A673 (cell line): ENCODE measurements around the gene ATP13A4. TPM values are rescaled to one million over a fixed set of nuclear protein-coding genes. Genes with fewer than 3 reads are reported as not detected.

Source experiments
- BruUV-seq: library from RNA; stranded (reverse); fragments of 400-500 nt; replicated peaks from 2 replicates; lab custom pipeline; 2021; lab: Mats Ljungman, UMichigan
- CTCF ChIA-PET: fragments of 300-600 bp; sonication (Branson Sonifier 250); formaldehyde crosslinking; loops from one replicate; lab custom pipeline; 2022; ENCODE audit warnings: antibody characterized with exemption; lab: Charles Lee
- POLR2A ChIA-PET: fragments of 300-600 bp; sonication (Branson Sonifier 250); formaldehyde crosslinking; loops from one replicate; lab custom pipeline; 2022; ENCODE audit warnings: antibody characterized with exemption; ENCODE audit not compliant: low non-redundant PET; lab: Charles Lee
- DNase-seq: peaks from one replicate; pipeline ENCODE4 v3.0.0-alpha.2; 2015; ENCODE audit warnings: low spot score
- H3K27ac ChIP-seq: fragments of 200-600 bp; sonication (generic); 2 replicates; pipeline ENCODE4 v1.5.1; 2016; ENCODE audit warnings: mixed run types, low read depth, mild to moderate bottlenecking, mixed read lengths, antibody characterized with exemption, low read length; ENCODE audit not compliant: poor library complexity, severe bottlenecking
- H3K27me3 ChIP-seq: fragments of 200-600 bp; sonication (generic); replicated peaks from 2 replicates; pipeline ENCODE4 v1.6.1; 2017; ENCODE audit warnings: mixed run types, low read depth, mild to moderate bottlenecking, mixed read lengths, antibody characterized with exemption, low read length; ENCODE audit not compliant: insufficient read depth, poor library complexity
- H3K36me3 ChIP-seq: fragments of 200-600 bp; sonication (generic); 2 replicates; pipeline ENCODE4 v1.6.1; 2016; ENCODE audit warnings: mixed run types, mild to moderate bottlenecking, mixed read lengths, antibody characterized with exemption, low read length; ENCODE audit not compliant: insufficient read depth, poor library complexity, severe bottlenecking
- H3K4me1 ChIP-seq: fragments of 200-600 bp; sonication (generic); 2 replicates; pipeline ENCODE4 v1.6.1; 2017; ENCODE audit warnings: mixed run types, mild to moderate bottlenecking, mixed read lengths, antibody characterized with exemption, low read length; ENCODE audit not compliant: insufficient read depth, poor library complexity, severe bottlenecking
- H3K4me3 ChIP-seq: fragments of 200-600 bp; sonication (generic); 2 replicates; pipeline ENCODE4 v1.5.1; 2016; ENCODE audit warnings: low read depth, mixed run types, mild to moderate bottlenecking, mixed read lengths, low read length; ENCODE audit not compliant: poor library complexity, severe bottlenecking
- H3K9me3 ChIP-seq: fragments of 200-600 bp; sonication (generic); 2 replicates; pipeline ENCODE4 v1.6.1; 2016; ENCODE audit warnings: mixed run types, low read depth, mild to moderate bottlenecking, mixed read lengths, antibody characterized with exemption, low read length; ENCODE audit not compliant: poor library complexity, severe bottlenecking
- EZH2 ChIP-seq: fragments of 200-600 bp; sonication (generic); IDR thresholded peaks from 2 replicates; pipeline ENCODE4 v1.6.1; 2017; ENCODE audit warnings: borderline replicate concordance, low read depth, mild to moderate bottlenecking, mixed read lengths, antibody characterized with exemption, low read length; ENCODE audit not compliant: poor library complexity, severe bottlenecking
- intact Hi-C: fragments of 100-400 bp; cut with micrococcal nuclease; formaldehyde crosslinking; loops from one replicate; pipeline ENCODE4 v1.10.0; 2022; ENCODE audit not compliant: unreplicated experiment
- total RNA-seq: library from RNA; stranded (reverse); gene quantifications from 2 replicates; pipeline ENCODE4 v1.2.3, GENCODE V29; 2021
- TF ChIP-seq, protein P1 (sequence below): fragments of 300-800, 200-600 bp; sonication (generic); conservative IDR thresholded peaks from 2 replicates; pipeline ENCODE4 v1.5.1; 2017; ENCODE audit warnings: low read depth, mild to moderate bottlenecking, antibody characterized with exemption, low read length, moderate library complexity, mixed read lengths

ATP13A4 gene
- total RNA-seq, 1 experiment from 2014 or later, result not detected

DNA sequence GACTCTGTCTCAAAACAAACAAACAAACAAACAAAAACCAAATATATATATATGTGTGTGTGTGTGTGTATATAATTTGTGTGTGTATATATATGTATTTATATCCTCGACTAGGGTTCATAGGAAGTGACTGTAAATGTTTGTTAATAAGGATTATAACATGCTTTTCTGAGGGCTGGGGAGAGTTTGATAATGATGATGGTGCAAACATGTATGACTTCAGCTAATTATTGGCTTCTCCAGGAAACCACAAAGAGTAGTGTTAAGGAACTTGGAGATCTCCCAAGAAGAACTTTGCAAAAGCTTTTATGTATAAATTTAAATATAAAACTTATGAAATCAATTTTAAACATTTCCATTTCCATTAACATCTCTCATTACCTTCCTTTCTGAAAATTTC, 34.4 kb upstream of the ATP13A4 start:
- Histone ChIP-seq H3K36me3 (no peaks in the 10 kb centered on the region), H3K27ac (no peak overlapping the region), H3K9me3 (no peaks in the 10 kb centered on the region), H3K27me3 (no peaks in the 10 kb centered on the region), H3K4me1 (peaks cover 9% of the 10 kb centered on the region), H3K4me3 (no peak overlapping the region)
- no peak for DNase-seq
- POLR2A ChIA-PET, result no interaction called here
- CTCF ChIA-PET, result no interaction called here
- intact Hi-C loops, result no loop called here
- no peak for TF ChIP-seq EZH2
- TF ChIP-seq, protein P1, sequence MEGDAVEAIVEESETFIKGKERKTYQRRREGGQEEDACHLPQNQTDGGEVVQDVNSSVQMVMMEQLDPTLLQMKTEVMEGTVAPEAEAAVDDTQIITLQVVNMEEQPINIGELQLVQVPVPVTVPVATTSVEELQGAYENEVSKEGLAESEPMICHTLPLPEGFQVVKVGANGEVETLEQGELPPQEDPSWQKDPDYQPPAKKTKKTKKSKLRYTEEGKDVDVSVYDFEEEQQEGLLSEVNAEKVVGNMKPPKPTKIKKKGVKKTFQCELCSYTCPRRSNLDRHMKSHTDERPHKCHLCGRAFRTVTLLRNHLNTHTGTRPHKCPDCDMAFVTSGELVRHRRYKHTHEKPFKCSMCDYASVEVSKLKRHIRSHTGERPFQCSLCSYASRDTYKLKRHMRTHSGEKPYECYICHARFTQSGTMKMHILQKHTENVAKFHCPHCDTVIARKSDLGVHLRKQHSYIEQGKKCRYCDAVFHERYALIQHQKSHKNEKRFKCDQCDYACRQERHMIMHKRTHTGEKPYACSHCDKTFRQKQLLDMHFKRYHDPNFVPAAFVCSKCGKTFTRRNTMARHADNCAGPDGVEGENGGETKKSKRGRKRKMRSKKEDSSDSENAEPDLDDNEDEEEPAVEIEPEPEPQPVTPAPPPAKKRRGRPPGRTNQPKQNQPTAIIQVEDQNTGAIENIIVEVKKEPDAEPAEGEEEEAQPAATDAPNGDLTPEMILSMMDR, result no peak
- no TSS peak for BruUV-seq

DNA sequence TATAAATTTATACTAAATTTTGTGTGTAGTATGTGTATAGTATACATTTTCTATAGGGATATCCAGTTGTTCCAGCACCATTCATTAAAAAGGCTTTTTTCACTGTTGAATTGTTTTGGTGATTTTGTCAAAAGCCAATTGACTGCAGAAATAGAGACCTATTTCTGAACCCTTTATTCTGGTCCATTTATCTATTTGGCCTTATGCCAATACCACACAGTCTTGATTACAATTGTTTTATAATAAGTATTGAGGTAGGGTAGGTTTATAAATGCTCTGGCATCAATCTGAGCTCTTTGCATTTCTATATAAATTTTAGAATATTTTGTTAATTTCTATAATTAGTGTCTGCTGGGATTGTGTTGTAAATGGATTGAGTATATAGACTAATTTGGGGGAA, 31.8 kb upstream of the ATP13A4 start:
- no TSS peak for BruUV-seq
- ChIA-PET CTCF (no interaction called here), POLR2A (no interaction called here)

DNA sequence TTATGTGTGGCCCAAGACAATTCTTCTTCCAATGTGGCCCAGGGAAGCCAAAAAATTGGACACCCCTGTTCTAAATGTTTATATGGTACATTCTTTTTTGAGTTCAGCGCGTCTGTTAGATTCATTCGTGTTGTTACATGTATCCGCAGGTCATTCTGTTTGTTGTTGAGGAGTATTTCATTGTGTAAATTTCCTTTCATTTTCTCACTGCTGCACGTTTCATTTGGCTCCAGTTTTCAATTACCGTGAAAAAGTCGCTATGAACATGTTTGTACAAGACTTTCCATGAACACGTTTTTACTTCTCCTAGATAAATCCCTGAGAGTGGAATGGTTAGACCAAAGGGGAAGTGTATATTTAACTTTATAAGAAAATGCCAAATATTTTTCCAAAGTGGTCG, 30.8 kb upstream of the ATP13A4 start:
- H3K9me3 ChIP-seq, result no peaks in the 10 kb centered on the region
- no peaks in the 10 kb centered on the region for H3K36me3 ChIP-seq
- BruUV-seq, result no TSS peak
- POLR2A ChIA-PET, result no interaction called here
- CTCF ChIA-PET, result no interaction called here
- intact Hi-C loops, result no loop called here
- H3K4me1 ChIP-seq, result no peaks in the 10 kb centered on the region
- TF ChIP-seq, protein P1, result no peak
- no peak for TF ChIP-seq EZH2
- H3K27ac ChIP-seq, result no peak overlapping the region
- H3K27me3 ChIP-seq, result no peaks in the 10 kb centered on the region
- H3K4me3 ChIP-seq, result no peak overlapping the region
- no peak for DNase-seq

More for the DNA sequence above, 31.8 kb upstream of the ATP13A4 start:
- DNase-seq, result no peak
- Histone ChIP-seq H3K27me3 (no peaks in the 10 kb centered on the region), H3K9me3 (no peaks in the 10 kb centered on the region), H3K36me3 (no peaks in the 10 kb centered on the region), H3K27ac (no peak overlapping the region), H3K4me1 (no peaks in the 10 kb centered on the region), H3K4me3 (no peak overlapping the region)
- intact Hi-C loops, result no loop called here
- TF ChIP-seq, protein P1, result no peak
- TF ChIP-seq EZH2, result no peak
